CD8-positive, alpha-beta memory T cell (primary cell): Measurements from ENCODE around the gene MC2R. TPM values are rescaled to one million over a fixed set of nuclear protein-coding genes. Genes with fewer than 3 reads are reported as not detected.
"Not testable (repeated sequence)": the region's sequence is repeated elsewhere in the genome, so short reads cannot be mapped to it uniquely, and the experiment has no call there.

Experiments used
- CTCF ChIA-PET: fragments of 350-600 bp; sonication (Branson Sonifier 250); formaldehyde crosslinking; loops from one replicate; lab custom pipeline; 2021; ENCODE audit warnings: antibody characterized with exemption; lab: Charles Lee
- POLR2A ChIA-PET: fragments of 350-600 bp; sonication (Branson Sonifier 250); formaldehyde crosslinking; loops from one replicate; lab custom pipeline; 2021; ENCODE audit warnings: antibody characterized with exemption; lab: Charles Lee
- DNase-seq, 5 donors: peaks; one replicate each; pipeline versions ENCODE4 v3.0.0 to v3.0.0-alpha.2; 2020 to 2022; ENCODE audit warnings: mixed read lengths in 1 of 5
- H3K27ac ChIP-seq: one replicate; pipeline ENCODE4 v1.7.0; 2013; ENCODE audit warnings: low read depth, mild to moderate bottlenecking, low read length, moderate library complexity
- H3K27me3 ChIP-seq: 2 replicates; pipeline ENCODE4 v1.7.0; 2013; ENCODE audit warnings: low read length, mild to moderate bottlenecking; ENCODE audit not compliant: insufficient read depth, poor library complexity, severe bottlenecking
- H3K36me3 ChIP-seq: 2 replicates; pipeline ENCODE4 v1.7.0; 2013; ENCODE audit warnings: mild to moderate bottlenecking, low read length, moderate library complexity; ENCODE audit not compliant: insufficient read depth
- H3K4me1 ChIP-seq: 2 replicates; pipeline ENCODE4 v1.7.0; 2013; ENCODE audit warnings: mild to moderate bottlenecking, low read length, moderate library complexity; ENCODE audit not compliant: insufficient read depth
- H3K4me3 ChIP-seq: 2 replicates; pipeline ENCODE4 v1.7.0; 2013; ENCODE audit warnings: mild to moderate bottlenecking, low read length
- H3K9me3 ChIP-seq: 2 replicates; pipeline ENCODE4 v1.7.0; 2013; ENCODE audit warnings: mild to moderate bottlenecking, low read length
- H3K27ac Mint-ChIP-seq, 8 donors: one replicate each; pipeline ENCODE4 v1.8.0; 2020 to 2021; ENCODE audit warnings: mixed read lengths in 8 of 8, mild to moderate bottlenecking in 6 of 8, inconsistent platforms in 3 of 8, moderate library complexity in 3 of 8
- H3K27me3 Mint-ChIP-seq, 2 donors: one replicate each; pipeline ENCODE4 v1.8.0; 2020 to 2021; ENCODE audit warnings: mixed read lengths in 2 of 2, mild to moderate bottlenecking in 1 of 2, moderate library complexity in 1 of 2
- H3K36me3 Mint-ChIP-seq, 3 donors: one replicate each; pipeline ENCODE4 v1.8.0; 2020 to 2021; ENCODE audit warnings: mixed read lengths in 3 of 3, inconsistent platforms in 1 of 3, mild to moderate bottlenecking in 1 of 3
- H3K4me1 Mint-ChIP-seq, 3 donors: one replicate each; pipeline ENCODE4 v1.8.0; 2020 to 2021; ENCODE audit warnings: mixed read lengths in 3 of 3, inconsistent platforms in 1 of 3, mild to moderate bottlenecking in 1 of 3
- H3K4me3 Mint-ChIP-seq, 7 donors: one replicate each; pipeline ENCODE4 v1.8.0; 2020 to 2021; ENCODE audit warnings: mixed read lengths in 7 of 7, mild to moderate bottlenecking in 6 of 7, moderate library complexity in 4 of 7, inconsistent platforms in 2 of 7
- H3K9me3 Mint-ChIP-seq, 5 donors: one replicate each; pipeline ENCODE4 v1.8.0; 2020 to 2022; ENCODE audit warnings: mixed read lengths in 5 of 5, mild to moderate bottlenecking in 3 of 5, moderate library complexity in 2 of 5, inconsistent platforms in 1 of 5
- polyA plus RNA-seq: library from polyadenylated mRNA; unstranded; fragments of 300-500 nt; fragmentation: Illumina TruSeq; gene quantifications from one replicate; pipeline ENCODE4 v1.2.3, GENCODE V29; 2021
- total RNA-seq, 2 experiments: library from RNA; stranded (reverse); gene quantifications; one replicate each; pipeline ENCODE4 v1.2.3, GENCODE V29; 2021

MC2R gene
- total and polyA plus RNA-seq, 3 experiments from 2014 or later = not detected

- ChIA-PET CTCF (no interaction called here), POLR2A (no interaction called here)
- no peaks in the 10 kb centered on the region for H3K9me3 ChIP-seq
- H3K36me3 ChIP-seq = no peaks in the 10 kb centered on the region
- no peaks in the 10 kb centered on the region for H3K4me1 ChIP-seq
- no peak overlapping the region for H3K4me3 ChIP-seq
- Mint-ChIP-seq H3K4me1 (peaks cover 0 to 2% (median 0%) of the 10 kb centered on the region in 3 donors), H3K36me3 (no peaks in the 10 kb centered on the region), H3K27ac (no peak overlapping the region), H3K4me3 (no peak overlapping the region), H3K27me3 (peaks cover 15% of the 10 kb centered on the region in 2 donors), H3K9me3 (no peaks in the 10 kb centered on the region)
- H3K27me3 ChIP-seq = peaks cover 4% of the 10 kb centered on the region
- no peak overlapping the region for H3K27ac ChIP-seq
- DNase-seq = no peak
Observed at GRCh38 chr18:13874558-13874957, 40.8 kb downstream of the MC2R start.

GRCh38 chr18:13872932-13873331 is 42.4 kb downstream of the MC2R start:
- Histone ChIP-seq H3K27me3 (peaks cover 4% of the 10 kb centered on the region), H3K4me3 (no peak overlapping the region), H3K36me3 (no peaks in the 10 kb centered on the region), H3K9me3 (no peaks in the 10 kb centered on the region), H3K4me1 (no peaks in the 10 kb centered on the region), H3K27ac (no peak overlapping the region)
- Mint-ChIP-seq H3K4me1 (peaks cover 0 to 10% (median 0%) of the 10 kb centered on the region in 3 donors), H3K27me3 (peaks cover 19 to 28% of the 10 kb centered on the region in 2 donors), H3K36me3 (no peaks in the 10 kb centered on the region), H3K4me3 (no peak overlapping the region), H3K27ac (no peak overlapping the region), H3K9me3 (no peaks in the 10 kb centered on the region)
- DNase-seq = no peak
- CTCF ChIA-PET = no interaction called here
- POLR2A ChIA-PET = no interaction called here

- ChIA-PET POLR2A (no interaction called here), CTCF (no interaction called here)
- Mint-ChIP-seq H3K4me3 (no peak overlapping the region), H3K36me3 (no peaks in the 10 kb centered on the region), H3K4me1 (peaks cover 0 to 10% (median 0%) of the 10 kb centered on the region in 3 donors), H3K9me3 (no peaks in the 10 kb centered on the region), H3K27ac (no peak overlapping the region), H3K27me3 (peaks cover 19 to 32% of the 10 kb centered on the region in 2 donors)
- Histone ChIP-seq H3K9me3 (no peaks in the 10 kb centered on the region), H3K4me3 (no peak overlapping the region), H3K27ac (no peak overlapping the region), H3K27me3 (peaks cover 4% of the 10 kb centered on the region), H3K36me3 (no peaks in the 10 kb centered on the region), H3K4me1 (no peaks in the 10 kb centered on the region)
- no peak for DNase-seq
Observed at GRCh38 chr18:13872373-13872772, 43.0 kb downstream of the MC2R start.

- no peak overlapping the region for H3K27ac Mint-ChIP-seq
Observed at GRCh38 chr18:13871701-13872100, 43.6 kb downstream of the MC2R start.

GRCh38 chr18:13868501-13869271 is 46.6 kb downstream of the MC2R start:
- DNase-seq = no peak
- no peaks in the 10 kb centered on the region for H3K36me3 ChIP-seq
- no peak overlapping the region for H3K4me3 ChIP-seq
- H3K4me3 Mint-ChIP-seq = no peak overlapping the region
- ChIA-PET POLR2A (no interaction called here), CTCF (no interaction called here)
- peaks cover 4% of the 10 kb centered on the region for H3K27me3 ChIP-seq
- no peak overlapping the region for H3K27ac Mint-ChIP-seq
- H3K9me3 ChIP-seq = no peaks in the 10 kb centered on the region
- peaks cover 0 to 10% (median 0%) of the 10 kb centered on the region in 3 donors for H3K4me1 Mint-ChIP-seq
- H3K27me3 Mint-ChIP-seq = peaks cover 24 to 54% of the 10 kb centered on the region in 2 donors
- H3K9me3 Mint-ChIP-seq = peaks cover 0 to 2% (median 0%) of the 10 kb centered on the region in 5 donors
- H3K36me3 Mint-ChIP-seq = no peaks in the 10 kb centered on the region
- no peak overlapping the region for H3K27ac ChIP-seq
- H3K4me1 ChIP-seq = no peaks in the 10 kb centered on the region

More at GRCh38 chr18:13871701-13872100, 43.6 kb downstream of the MC2R start:
- Histone ChIP-seq H3K27me3 (peaks cover 4% of the 10 kb centered on the region), H3K36me3 (no peaks in the 10 kb centered on the region), H3K9me3 (no peaks in the 10 kb centered on the region), H3K4me1 (no peaks in the 10 kb centered on the region), H3K4me3 (no peak overlapping the region), H3K27ac (no peak overlapping the region)
- POLR2A ChIA-PET = no interaction called here
- H3K36me3 Mint-ChIP-seq = no peaks in the 10 kb centered on the region
- CTCF ChIA-PET = no interaction called here
- peaks cover 0 to 10% (median 0%) of the 10 kb centered on the region in 3 donors for H3K4me1 Mint-ChIP-seq
- H3K27me3 Mint-ChIP-seq = peaks cover 24 to 38% of the 10 kb centered on the region in 2 donors
- H3K4me3 Mint-ChIP-seq = no peak overlapping the region
- no peak for DNase-seq
- H3K9me3 Mint-ChIP-seq = no peaks in the 10 kb centered on the region

- H3K9me3 ChIP-seq, CTCF ChIA-PET, H3K27ac ChIP-seq, H3K4me1 ChIP-seq, H3K27me3 ChIP-seq, H3K4me3 ChIP-seq, H3K4me1 Mint-ChIP-seq, H3K36me3 Mint-ChIP-seq, H3K36me3 ChIP-seq, POLR2A ChIA-PET, H3K27ac Mint-ChIP-seq, H3K4me3 Mint-ChIP-seq, DNase-seq: not testable (repeated sequence)
- Mint-ChIP-seq H3K27me3 (peaks cover 14 to 39% of the 10 kb centered on the region in 2 donors), H3K9me3 (peaks cover 6 to 12% (median 7%) of the 10 kb centered on the region in 5 donors)
Observed at GRCh38 chr18:13862898-13863297, 52.4 kb downstream of the MC2R start.

GRCh38 chr18:13849791-13850190 is 65.5 kb downstream of the MC2R start:
- Mint-ChIP-seq H3K36me3 (no peaks in the 10 kb centered on the region), H3K4me3 (no peak overlapping the region), H3K27ac (no peak overlapping the region), H3K9me3 (peaks cover 14 to 25% (median 18%) of the 10 kb centered on the region in 5 donors), H3K4me1 (no peaks in the 10 kb centered on the region), H3K27me3 (peaks cover 7 to 9% of the 10 kb centered on the region in 2 donors)
- Histone ChIP-seq H3K27ac (no peak overlapping the region), H3K36me3 (no peaks in the 10 kb centered on the region), H3K4me3 (no peak overlapping the region), H3K9me3 (no peaks in the 10 kb centered on the region), H3K27me3 (no peaks in the 10 kb centered on the region), H3K4me1 (no peaks in the 10 kb centered on the region)
- no peak for DNase-seq
- ChIA-PET CTCF (no interaction called here), POLR2A (no interaction called here)

- H3K36me3 Mint-ChIP-seq = no peaks in the 10 kb centered on the region
Observed at GRCh38 chr18:13836559-13836958, 78.8 kb downstream of the MC2R start.

More at GRCh38 chr18:13836559-13836958, 78.8 kb downstream of the MC2R start:
- H3K27me3 ChIP-seq = no peaks in the 10 kb centered on the region
- H3K4me3 ChIP-seq = no peak overlapping the region
- H3K27ac ChIP-seq = no peak overlapping the region
- no peaks in the 10 kb centered on the region for H3K4me1 ChIP-seq
- Mint-ChIP-seq H3K27me3 (peaks cover 15 to 39% of the 10 kb centered on the region in 2 donors), H3K9me3 (peaks cover 0 to under 1% (median 0%) of the 10 kb centered on the region in 5 donors), H3K4me3 (no peak overlapping the region), H3K27ac (peak overlapping the region in 1 of 8 donors; percentile 80), H3K4me1 (no peaks in the 10 kb centered on the region)
- POLR2A ChIA-PET = no interaction called here
- no peaks in the 10 kb centered on the region for H3K9me3 ChIP-seq
- no peak for DNase-seq
- no peaks in the 10 kb centered on the region for H3K36me3 ChIP-seq
- CTCF ChIA-PET = no interaction called here
